Activated T-helper 1 cell treated with anti-CD3 and anti-CD28 coated beads, Interleukin-2, amount 50 U/mL, for 16 hours (primary cell): Measurements from ENCODE around the gene DCC.

Experiments used
- DNase-seq, 2 donors: peaks; one replicate each; pipeline ENCODE4 v3.0.0-alpha.2; 2020; ENCODE audit warnings: low read depth in 1 of 2, low spot score in 1 of 2

The DCC gene, protein sequence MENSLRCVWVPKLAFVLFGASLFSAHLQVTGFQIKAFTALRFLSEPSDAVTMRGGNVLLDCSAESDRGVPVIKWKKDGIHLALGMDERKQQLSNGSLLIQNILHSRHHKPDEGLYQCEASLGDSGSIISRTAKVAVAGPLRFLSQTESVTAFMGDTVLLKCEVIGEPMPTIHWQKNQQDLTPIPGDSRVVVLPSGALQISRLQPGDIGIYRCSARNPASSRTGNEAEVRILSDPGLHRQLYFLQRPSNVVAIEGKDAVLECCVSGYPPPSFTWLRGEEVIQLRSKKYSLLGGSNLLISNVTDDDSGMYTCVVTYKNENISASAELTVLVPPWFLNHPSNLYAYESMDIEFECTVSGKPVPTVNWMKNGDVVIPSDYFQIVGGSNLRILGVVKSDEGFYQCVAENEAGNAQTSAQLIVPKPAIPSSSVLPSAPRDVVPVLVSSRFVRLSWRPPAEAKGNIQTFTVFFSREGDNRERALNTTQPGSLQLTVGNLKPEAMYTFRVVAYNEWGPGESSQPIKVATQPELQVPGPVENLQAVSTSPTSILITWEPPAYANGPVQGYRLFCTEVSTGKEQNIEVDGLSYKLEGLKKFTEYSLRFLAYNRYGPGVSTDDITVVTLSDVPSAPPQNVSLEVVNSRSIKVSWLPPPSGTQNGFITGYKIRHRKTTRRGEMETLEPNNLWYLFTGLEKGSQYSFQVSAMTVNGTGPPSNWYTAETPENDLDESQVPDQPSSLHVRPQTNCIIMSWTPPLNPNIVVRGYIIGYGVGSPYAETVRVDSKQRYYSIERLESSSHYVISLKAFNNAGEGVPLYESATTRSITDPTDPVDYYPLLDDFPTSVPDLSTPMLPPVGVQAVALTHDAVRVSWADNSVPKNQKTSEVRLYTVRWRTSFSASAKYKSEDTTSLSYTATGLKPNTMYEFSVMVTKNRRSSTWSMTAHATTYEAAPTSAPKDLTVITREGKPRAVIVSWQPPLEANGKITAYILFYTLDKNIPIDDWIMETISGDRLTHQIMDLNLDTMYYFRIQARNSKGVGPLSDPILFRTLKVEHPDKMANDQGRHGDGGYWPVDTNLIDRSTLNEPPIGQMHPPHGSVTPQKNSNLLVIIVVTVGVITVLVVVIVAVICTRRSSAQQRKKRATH (N-terminal part only)

DNA sequence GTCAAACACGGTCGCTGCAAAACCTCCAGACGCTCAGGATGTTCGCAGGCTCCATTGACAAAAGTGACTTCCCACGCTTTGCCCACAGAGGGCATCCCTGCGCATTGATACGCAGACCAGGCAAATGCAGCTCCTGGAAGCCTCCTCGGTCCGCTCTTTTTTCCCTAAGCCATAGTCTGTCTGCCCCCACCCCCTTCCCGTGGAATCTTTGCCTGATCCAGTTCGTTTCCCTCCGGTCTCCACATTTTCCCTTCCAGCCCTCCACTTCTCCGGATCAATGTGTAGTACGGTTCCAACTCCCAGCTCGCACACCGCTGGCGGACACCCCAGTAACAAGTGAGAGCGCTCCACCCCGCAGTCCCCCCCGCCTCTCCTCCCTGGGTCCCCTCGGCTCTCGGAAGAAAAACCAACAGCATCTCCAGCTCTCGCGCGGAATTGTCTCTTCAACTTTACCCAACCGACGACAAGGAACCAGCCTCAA lies at the start of gene DCC:
Gene DCC (plus strand): TSS at position 307 of the 481 bp plus-strand sequence. CDS start 591 bp downstream, outside the sequence.
- DNase-seq = no peak

DNA sequence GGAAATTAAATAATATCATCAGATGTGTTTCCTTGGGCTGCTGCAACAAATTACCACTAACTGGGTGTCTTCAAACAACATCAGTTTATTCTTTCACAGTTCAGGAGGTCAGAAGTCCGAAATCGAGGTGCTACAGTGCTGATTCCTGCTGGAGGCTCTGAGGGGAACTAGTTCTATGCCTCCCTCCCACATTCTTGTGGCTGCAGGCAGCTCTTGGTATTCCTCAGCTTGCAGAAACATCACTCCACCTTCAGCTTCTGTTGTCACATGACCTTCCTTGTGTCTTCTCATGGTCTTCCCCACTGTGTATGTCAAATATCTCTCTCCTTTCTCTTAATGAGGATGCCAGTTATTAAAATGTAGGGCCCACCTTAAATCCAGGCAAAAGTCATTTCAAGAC lies 29.3 kb upstream of the DCC start:
- no peak for DNase-seq

DNA sequence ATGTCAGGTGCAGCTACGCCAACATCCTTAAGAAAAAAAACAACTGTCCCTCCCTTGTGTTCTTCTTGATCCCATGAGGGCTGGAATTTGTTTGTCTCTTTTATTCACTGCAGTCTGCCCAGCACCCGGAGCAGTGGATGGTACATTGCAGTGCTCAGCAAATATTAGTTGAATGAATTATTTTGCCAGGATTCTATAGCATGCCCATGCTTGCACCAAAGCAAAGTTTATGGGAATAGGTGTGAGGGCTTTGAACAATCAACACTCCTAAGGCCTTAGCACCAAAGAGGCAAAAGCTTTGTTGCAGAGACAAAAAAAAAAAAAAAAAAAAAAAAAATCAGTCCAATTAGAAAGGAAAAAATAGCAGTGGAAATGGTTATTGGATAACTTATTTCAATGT lies 28.7 kb upstream of the DCC start:
- DNase-seq = no peak

DNA sequence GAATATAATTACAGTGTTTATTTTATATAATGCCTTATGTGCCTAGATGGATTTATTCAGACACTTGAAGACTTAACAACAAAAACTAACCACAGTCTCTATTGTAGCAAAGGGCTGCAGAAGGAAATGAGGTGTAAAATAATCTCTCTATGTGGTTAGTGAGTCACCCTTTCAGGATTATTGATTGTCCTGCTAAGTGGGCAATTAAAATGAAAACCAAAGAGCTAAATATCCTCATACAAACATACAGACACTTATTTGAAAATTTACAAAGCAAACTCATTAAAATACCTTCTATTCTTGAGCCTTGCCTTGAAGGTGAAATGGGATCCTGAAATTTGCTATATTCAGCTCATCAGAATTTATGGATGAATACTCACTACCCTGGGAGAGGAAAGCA lies 27.7 kb upstream of the DCC start:
- no peak for DNase-seq

DNA sequence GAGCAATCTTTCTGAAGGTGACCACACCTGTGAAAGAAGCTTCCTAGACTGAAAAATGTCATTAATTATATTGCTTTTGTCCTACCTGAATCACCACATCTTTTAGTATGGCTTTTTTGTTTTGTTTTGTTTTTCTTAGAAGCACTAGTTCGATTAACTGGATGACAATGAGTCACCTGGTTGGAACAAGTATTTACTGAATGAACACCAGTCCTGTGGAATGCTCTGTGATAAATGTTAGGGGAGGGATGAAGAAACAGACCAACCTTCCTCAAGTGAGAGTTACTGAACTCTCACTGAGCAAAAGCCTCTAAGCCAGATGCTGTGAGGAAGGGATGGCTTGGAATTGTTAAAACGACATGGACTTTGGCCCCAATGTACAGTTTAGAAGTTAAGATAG lies 26.8 kb upstream of the DCC start:
- no peak for DNase-seq

DNA sequence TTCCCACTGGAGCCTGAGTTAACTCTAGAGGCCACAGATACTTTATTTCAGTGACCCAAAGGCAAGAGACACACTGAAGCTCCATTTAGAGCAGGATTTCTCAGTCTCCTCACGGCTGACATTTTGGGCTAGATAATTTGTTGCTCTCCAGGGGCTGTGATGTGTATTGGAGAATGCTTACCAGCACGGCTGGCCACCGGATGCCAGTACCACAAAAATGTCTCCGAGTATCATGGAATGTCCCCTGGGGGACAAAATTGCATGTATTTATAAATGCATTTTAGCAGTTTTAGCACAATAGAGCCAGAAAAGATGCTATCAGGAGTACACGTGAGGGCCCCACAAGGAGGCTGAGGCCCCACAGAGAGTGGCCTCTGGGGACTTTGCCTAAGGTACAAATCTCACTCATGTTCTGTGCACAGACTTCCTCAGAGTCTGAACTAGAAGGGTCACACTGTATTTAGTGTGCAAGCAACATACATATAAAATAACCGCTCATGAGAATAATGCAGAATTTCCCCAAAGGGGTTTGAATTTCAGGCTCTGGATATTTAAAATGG lies 20.5 kb upstream of the DCC start:
- DNase-seq = no peak

DNA sequence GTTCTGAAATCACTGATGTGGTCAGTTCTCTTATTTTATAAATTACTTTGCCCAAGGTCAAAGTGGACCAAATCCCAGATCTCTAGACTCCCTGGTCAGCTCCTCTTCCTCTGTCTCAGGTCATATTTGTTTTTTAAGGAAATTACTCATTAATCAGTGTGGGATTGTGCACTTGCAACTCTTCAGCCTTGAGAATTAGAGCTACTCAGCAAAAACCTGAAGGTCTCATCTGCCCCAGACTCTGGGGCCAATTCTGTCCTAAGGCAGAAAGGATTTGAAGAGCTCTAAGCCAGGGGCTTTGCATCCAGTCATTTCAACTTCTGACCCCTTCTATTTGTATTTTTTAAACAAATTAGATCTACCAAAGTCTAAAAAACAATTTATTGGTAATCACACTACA lies 17.7 kb upstream of the DCC start:
- DNase-seq = no peak

DNA sequence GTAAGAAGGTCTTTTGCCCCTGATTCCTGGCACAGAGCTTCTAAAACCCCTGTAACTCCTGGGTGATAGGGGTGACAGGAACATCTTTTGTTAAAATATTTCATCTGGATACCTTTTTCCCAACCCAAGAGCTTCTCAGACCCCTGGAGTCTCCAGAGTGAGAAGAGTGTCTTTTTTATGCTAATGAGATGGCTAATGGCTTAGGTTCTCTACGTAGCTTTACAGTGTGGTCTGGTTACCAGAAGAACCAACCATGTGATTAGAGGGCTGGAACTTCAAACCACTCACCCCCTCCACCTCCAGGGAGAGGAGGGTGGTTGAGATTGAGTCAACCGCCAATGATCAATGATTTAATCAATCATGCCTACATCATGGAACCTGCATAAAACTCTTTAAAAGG lies 16.2 kb upstream of the DCC start:
- no peak for DNase-seq

DNA sequence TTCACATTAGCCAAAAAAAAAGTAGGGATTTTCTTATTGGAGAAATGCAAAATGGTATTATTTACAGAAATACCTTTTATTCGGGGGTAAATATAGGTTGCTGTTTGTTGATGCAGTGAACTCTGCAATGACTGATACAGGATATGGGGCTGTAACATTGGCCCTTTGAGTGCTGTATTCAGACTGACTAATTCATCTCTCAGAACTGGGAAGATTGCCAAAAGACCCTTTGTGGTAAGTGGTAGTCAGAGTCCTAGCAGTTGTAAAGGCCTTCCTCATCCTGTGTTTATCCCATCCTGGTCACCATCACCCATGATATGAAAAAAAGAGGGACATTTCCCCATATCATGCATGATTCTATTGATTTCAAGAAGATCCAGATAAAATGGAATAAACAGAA lies 14.0 kb upstream of the DCC start:
- DNase-seq = no peak

DNA sequence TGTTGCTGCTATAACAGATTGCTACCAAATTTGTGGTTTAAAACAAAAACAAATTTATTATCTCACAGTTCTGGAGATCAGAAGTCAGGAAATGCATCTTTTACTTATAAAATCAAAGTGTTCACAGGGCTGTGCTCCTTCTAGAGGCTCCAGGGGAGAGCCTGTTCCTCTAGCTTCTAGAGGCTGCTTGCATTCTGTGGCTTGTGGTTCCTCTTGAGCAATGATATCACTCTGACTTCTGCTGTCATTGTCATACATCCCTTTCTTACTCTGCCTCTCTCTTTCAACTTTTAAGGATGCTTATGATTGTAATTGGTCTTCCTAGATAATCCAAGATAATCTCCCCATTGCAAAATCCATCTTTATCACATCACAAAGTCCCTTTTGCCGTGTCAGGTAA lies 6.1 kb upstream of the DCC start:
- no peak for DNase-seq

DNA sequence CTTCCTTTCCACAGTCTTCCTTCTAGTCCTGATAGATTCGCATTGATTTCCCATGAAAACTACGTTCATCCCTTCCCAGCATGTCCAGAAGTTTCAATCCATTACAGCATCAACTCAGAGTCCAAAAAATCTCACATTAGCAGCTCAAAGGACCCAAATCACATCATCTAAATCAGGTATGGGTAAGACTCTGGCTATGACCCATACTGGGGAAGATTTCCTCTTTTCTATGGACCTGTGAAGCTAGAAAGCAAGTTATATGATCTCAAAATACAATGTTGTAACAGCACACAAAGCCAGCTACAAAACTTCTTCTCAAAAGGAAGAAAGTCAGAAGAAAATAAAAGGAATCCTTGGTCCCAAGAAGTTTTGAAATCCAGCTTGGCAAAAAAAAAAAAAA lies 5.7 kb upstream of the DCC start:
- DNase-seq = no peak

DNA sequence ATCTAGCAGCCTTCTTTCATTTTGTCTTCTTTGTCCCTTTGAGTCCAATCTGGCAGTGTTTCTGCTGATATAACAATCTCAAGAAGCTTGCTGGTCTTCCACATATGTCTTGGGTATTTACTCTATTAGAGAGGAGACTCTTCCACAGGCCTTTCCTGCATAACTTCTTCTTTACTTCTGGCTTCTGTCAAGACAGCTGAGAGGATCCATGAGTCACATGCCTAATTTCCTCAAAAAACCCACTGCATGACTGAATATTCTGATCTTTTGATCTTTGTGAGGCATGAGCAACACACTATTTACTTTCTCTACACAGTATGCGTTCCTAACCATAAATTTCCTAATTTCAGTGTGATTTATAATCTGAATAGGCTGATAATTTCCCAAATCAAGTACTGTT lies 5.1 kb upstream of the DCC start:
- DNase-seq = no peak

DNA sequence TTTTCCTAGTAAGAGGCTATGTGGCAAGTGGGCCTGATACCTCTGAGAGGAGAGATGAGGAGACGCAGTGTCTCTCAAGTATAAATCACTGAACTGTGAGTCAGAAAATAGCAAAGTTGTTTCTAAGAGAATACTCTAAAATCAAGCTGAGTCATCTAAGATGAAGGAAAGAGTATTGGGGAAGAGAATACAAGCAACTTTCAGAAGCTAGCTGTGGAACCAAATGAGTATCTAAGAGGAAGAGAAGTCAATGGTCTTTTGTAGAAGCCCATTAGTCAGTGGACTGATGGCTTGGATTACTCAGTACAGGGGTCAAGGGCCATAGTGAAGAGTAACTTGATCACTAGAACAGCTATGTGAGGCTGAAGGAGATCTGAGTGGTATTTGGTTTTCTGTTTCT lies 2.7 kb upstream of the DCC start:
- DNase-seq = no peak

DNA sequence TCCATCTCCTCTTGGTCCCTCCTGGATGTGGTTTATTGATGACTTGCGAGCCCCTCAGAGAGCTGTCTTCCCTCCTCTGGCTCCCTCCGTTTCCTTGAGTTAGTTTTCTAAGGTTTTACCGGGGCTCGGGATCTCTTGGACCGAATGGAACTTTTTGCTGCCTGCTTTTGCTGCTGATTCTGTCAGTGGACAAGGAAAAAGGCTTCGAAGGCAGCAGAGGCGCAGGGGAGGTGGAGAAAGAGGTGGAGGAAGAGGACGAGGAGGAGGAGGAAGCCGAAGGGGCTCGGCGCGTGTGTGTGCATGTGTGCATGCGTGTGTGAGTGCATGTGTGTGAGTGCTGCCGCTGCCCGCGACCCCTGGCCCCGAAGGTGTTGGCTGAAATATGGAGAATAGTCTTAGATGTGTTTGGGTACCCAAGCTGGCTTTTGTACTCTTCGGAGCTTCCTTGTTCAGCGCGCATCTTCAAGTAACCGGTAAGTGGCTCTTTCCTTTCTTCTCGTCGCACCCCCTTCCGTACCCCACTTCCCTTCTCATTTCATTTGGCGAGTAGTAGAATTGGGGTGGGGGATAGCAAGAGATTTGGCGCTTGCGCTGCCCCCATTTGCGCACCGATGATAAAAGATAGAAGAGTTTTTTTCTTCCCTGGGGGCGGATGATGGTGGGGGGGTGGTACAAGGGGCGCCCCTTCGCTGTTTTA lies 557 bp downstream of the DCC start:
- DNase-seq = no peak

DNA sequence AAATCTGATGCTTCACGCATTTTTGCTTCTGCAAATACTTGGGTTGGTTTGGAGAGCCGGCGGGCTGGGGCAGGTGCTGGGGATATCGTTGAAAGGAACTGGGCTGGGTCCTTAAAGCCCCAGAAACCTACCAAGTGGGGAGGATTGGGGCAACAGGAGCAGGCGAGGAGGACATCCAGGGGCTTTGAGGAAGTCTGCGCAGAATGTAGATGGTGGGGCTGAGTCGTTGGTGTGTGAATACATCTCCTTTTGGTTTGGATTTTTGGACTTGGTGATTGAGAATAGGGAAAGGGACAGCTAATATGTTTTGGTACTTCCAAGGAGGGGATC lies 1.1 kb downstream of the DCC start:
- DNase-seq = no peak

DNA sequence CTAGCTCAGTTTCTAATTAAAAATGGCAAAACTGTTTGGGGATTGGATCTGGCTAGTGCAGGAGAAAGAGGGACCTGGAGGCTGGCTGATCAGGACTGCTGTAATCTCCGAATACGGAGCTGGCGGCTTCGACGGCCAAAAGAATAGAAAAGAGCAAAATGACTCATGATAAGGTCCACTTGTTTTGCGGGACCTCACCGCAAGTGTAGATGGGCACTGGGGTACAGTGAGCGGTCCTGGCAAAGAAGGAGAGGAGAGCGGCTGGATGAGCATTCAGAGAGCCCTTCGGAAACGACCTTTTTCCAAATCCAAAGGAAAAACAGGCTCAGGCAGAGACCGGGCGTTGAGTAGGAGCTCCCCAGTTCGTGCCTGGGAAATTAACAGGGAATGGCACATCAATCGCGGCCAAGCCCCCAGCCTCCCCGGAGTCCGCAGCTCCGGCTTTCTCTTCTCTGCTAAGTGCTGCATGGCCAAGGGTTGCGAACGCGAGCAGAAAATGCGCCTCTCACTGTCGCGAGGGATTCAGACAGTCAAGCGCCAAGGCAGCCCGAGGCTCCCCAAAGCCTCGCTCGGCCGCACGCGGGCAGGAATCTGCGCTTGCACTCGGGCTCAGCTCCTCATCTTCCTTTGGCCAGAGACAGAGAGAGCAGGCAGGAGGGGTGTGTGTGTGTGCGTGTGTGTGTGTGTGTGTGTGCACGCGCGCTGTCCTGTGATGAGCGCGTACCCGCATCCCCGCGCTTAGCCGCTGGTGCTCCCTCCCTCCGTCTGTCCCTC lies 1.8 kb downstream of the DCC start:
- DNase-seq = no peak

DNA sequence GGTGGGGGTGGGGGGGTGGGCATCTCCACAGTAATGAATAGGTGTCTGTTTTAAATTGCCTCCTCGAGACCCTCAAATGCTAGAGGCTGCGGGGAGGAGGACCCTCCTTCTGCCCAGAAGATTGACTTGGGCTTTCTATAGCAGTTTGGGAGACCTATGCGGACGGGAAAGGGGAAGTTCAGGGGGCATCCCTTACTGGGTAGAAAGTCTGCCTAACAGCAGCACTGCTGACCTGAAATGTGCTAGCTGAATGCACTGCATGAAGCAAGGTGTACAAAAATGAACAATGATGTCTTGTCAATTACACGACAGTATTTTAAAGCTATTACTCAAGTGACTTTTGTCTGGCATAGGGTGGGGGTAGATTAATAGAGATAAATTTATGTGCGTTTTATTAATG lies 2.5 kb downstream of the DCC start:
- no peak for DNase-seq

DNA sequence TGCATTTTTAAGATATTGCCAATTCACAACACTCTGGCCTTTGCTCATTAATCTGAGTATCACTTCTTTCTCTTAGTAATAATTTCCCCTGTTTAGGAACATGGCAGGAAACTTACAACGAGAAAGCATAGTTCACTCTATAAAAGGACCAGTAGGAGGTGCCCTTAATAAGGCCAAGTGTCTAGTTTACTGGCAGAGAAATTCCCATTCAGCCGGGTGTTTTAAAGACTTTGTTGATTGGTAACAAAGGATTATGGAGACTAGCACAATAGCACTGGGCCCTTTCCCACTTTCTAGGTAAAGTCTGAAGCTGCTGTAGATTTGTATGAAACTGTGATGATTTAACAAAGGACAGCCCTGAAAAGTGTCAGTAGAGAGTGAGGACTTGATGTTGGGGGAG lies 3.1 kb downstream of the DCC start:
- DNase-seq = no peak

DNA sequence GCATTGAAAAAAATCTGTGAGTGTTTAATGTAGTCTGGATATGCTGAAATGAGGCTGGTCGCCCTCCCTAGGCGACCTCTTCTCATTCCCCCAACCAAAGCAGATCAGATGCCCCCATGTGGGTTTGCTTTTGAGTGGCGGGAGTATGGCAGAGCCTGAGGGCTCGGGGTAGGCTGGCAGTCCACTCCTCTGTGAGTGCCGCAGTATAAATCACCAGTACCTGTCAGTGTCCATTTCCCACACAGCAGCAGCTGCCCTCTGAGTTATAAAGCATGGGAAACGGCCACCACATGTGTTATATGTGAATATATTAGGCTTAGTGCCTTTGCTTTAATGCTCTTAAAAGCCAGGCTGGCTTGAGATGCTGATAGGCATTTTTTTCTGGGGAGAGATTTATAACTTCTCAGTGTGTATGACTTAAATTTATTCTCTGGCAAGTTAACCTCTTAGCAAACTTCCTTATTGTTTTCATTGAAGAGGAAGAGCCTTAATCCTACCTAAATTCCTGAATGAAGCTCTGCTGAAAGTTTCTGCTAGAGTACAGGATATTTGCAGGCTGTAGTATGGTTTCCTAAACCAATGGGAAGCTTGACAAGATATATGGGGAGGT lies 3.8 kb downstream of the DCC start:
- no peak for DNase-seq

DNA sequence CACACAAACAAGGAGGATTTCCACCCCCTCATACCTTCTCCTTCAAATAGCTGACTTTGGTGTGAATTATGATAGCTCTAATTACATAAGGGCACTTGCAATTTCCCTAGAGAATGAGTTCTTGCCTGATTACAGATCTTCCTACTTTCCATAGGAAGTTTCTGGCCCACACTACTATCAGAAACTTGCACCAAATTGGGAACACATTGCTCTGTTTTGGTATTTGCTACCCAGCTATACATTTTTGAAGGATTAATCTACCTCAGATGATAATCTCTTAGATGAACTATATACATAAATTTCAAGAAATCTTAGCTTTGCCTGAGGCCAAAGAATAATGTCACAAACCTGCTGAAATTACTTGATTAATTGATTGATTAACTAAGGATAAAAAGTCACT lies 4.9 kb downstream of the DCC start:
- DNase-seq = no peak
